Activated CD4-positive, alpha-beta memory T cell treated with anti-CD3 and anti-CD28 coated beads for 36 hours (primary cell): ENCODE data around the gene SMURF1. TPM values are rescaled to one million over a fixed set of nuclear protein-coding genes. Genes with fewer than 3 reads are reported as not detected.

Source experiments
- CTCF ChIA-PET: fragments of 350-600 bp; sonication (Branson Sonifier 250); formaldehyde crosslinking; loops from one replicate; lab custom pipeline; 2021; ENCODE audit warnings: antibody characterized with exemption, inconsistent platforms; lab: Charles Lee
- POLR2A ChIA-PET: fragments of 350-600 bp; sonication (Branson Sonifier 250); formaldehyde crosslinking; loops from one replicate; lab custom pipeline; 2021; ENCODE audit warnings: antibody characterized with exemption; lab: Charles Lee
- DNase-seq: peaks from one replicate; pipeline ENCODE4 v3.0.0-alpha.2; 2020
- H3K27ac Mint-ChIP-seq: one replicate; pipeline ENCODE4 v1.8.0; 2021; ENCODE audit warnings: mixed read lengths
- H3K27me3 Mint-ChIP-seq: one replicate; pipeline ENCODE4 v1.8.0; 2021; ENCODE audit warnings: mixed read lengths
- H3K36me3 Mint-ChIP-seq: one replicate; pipeline ENCODE4 v1.8.0; 2021; ENCODE audit warnings: mixed read lengths
- H3K4me1 Mint-ChIP-seq: one replicate; pipeline ENCODE4 v1.8.0; 2021; ENCODE audit warnings: low read depth, mixed read lengths
- H3K4me3 Mint-ChIP-seq: one replicate; pipeline ENCODE4 v1.8.0; 2021; ENCODE audit warnings: mild to moderate bottlenecking, mixed read lengths
- H3K9me3 Mint-ChIP-seq: one replicate; pipeline ENCODE4 v1.8.0; 2021; ENCODE audit warnings: mixed read lengths
- intact Hi-C: fragments of 100-400 bp; cut with micrococcal nuclease; formaldehyde crosslinking; loops from one replicate; pipeline ENCODE4 v1.15.1; 2023
- total RNA-seq, 2 experiments: library from RNA; stranded (reverse); gene quantifications; one replicate each; pipeline ENCODE4 v1.2.3, GENCODE V29; 2021

Gene SMURF1
- total RNA-seq, 2 experiments from 2014 or later, result 14.0 to 16.2 TPM

GRCh38 chr7:99002148-99002826 lies 141.6 kb downstream of the SMURF1 start:
- ChIA-PET CTCF (no interaction called here), POLR2A (no interaction called here)
- intact Hi-C loops, result no loop called here
- no peak for DNase-seq
- H3K27ac Mint-ChIP-seq, result peak overlapping the region; percentile 15
- no peaks in the 10 kb centered on the region for H3K9me3 Mint-ChIP-seq
- H3K27me3 Mint-ChIP-seq, result no peaks in the 10 kb centered on the region
- no peak overlapping the region for H3K4me3 Mint-ChIP-seq
- H3K36me3 Mint-ChIP-seq, result peaks cover 40% of the 10 kb centered on the region
- H3K4me1 Mint-ChIP-seq, result no peaks in the 10 kb centered on the region

- no peaks in the 10 kb centered on the region for H3K9me3 Mint-ChIP-seq
- ChIA-PET POLR2A (no interaction called here), CTCF (no interaction called here)
- DNase-seq, result no peak
- H3K27me3 Mint-ChIP-seq, result no peaks in the 10 kb centered on the region
- no peaks in the 10 kb centered on the region for H3K4me1 Mint-ChIP-seq
- H3K27ac Mint-ChIP-seq, result no peak overlapping the region
- intact Hi-C loops, result no loop called here
- H3K4me3 Mint-ChIP-seq, result no peak overlapping the region
- H3K36me3 Mint-ChIP-seq, result peaks cover 37% of the 10 kb centered on the region
Observed at GRCh38 chr7:99001482-99002147, 142.3 kb downstream of the SMURF1 start.

GRCh38 chr7:99000904-99001465 lies 142.9 kb downstream of the SMURF1 start:
- H3K27ac Mint-ChIP-seq, result no peak overlapping the region

GRCh38 chr7:99000196-99000903 lies 143.6 kb downstream of the SMURF1 start:
- Mint-ChIP-seq H3K36me3 (peaks cover 35% of the 10 kb centered on the region), H3K9me3 (no peaks in the 10 kb centered on the region), H3K27me3 (no peaks in the 10 kb centered on the region), H3K27ac (no peak overlapping the region), H3K4me3 (no peak overlapping the region), H3K4me1 (peaks cover 9% of the 10 kb centered on the region)
- DNase-seq, result no peak
- CTCF ChIA-PET, result no interaction called here
- intact Hi-C loops, result no loop called here
- POLR2A ChIA-PET, result no interaction called here

More at GRCh38 chr7:99000904-99001465, 142.9 kb downstream of the SMURF1 start:
- ChIA-PET CTCF (no interaction called here), POLR2A (no interaction called here)
- Mint-ChIP-seq H3K36me3 (peaks cover 35% of the 10 kb centered on the region), H3K4me3 (no peak overlapping the region), H3K4me1 (peaks cover 4% of the 10 kb centered on the region), H3K27me3 (no peaks in the 10 kb centered on the region), H3K9me3 (no peaks in the 10 kb centered on the region)
- intact Hi-C loops, result no loop called here
- no peak for DNase-seq

GRCh38 chr7:98998821-98999725 lies 144.8 kb downstream of the SMURF1 start:
- Mint-ChIP-seq H3K27me3 (no peaks in the 10 kb centered on the region), H3K9me3 (no peaks in the 10 kb centered on the region), H3K4me1 (peaks cover 9% of the 10 kb centered on the region), H3K4me3 (no peak overlapping the region), H3K27ac (no peak overlapping the region), H3K36me3 (peaks cover 37% of the 10 kb centered on the region)
- intact Hi-C loops, result no loop called here
- CTCF ChIA-PET, result no interaction called here
- no peak for DNase-seq
- POLR2A ChIA-PET, result no interaction called here

GRCh38 chr7:98997846-98998245 lies 146.1 kb downstream of the SMURF1 start:
- POLR2A ChIA-PET, result no interaction called here
- Mint-ChIP-seq H3K36me3 (peaks cover 34% of the 10 kb centered on the region), H3K4me3 (no peak overlapping the region), H3K27me3 (no peaks in the 10 kb centered on the region), H3K4me1 (peaks cover 9% of the 10 kb centered on the region), H3K27ac (no peak overlapping the region), H3K9me3 (no peaks in the 10 kb centered on the region)
- CTCF ChIA-PET, result interaction anchor here (0.8 kb wide), 1 partner anchor 67 kb away, joined by 4 read pairs; no protein-coding TSS in a partner anchor
- intact Hi-C loops, result no loop called here
- no peak for DNase-seq

- no peaks in the 10 kb centered on the region for H3K9me3 Mint-ChIP-seq
- intact Hi-C loops, result no loop called here
- H3K4me1 Mint-ChIP-seq, result peaks cover 9% of the 10 kb centered on the region
- ChIA-PET CTCF (no interaction called here), POLR2A (no interaction called here)
- no peaks in the 10 kb centered on the region for H3K27me3 Mint-ChIP-seq
- peak; percentile 31 for DNase-seq
- H3K27ac Mint-ChIP-seq, result peak overlapping the region; percentile 56
- H3K4me3 Mint-ChIP-seq, result no peak overlapping the region
- peaks cover 44% of the 10 kb centered on the region for H3K36me3 Mint-ChIP-seq
Observed at GRCh38 chr7:98996150-98996552, 147.8 kb downstream of the SMURF1 start.

- no peak overlapping the region for H3K4me3 Mint-ChIP-seq
- H3K27ac Mint-ChIP-seq, result peak overlapping the region; percentile 56
Observed at GRCh38 chr7:98995523-98996149, 148.3 kb downstream of the SMURF1 start.

GRCh38 chr7:98995111-98995510 lies 148.8 kb downstream of the SMURF1 start:
- intact Hi-C loops, result no loop called here
- POLR2A ChIA-PET, result no interaction called here
- Mint-ChIP-seq H3K27ac (no peak overlapping the region), H3K9me3 (no peaks in the 10 kb centered on the region), H3K27me3 (no peaks in the 10 kb centered on the region), H3K36me3 (peaks cover 46% of the 10 kb centered on the region), H3K4me3 (no peak overlapping the region), H3K4me1 (peaks cover 9% of the 10 kb centered on the region)
- CTCF ChIA-PET, result no interaction called here
- DNase-seq, result no peak

More at GRCh38 chr7:98995523-98996149, 148.3 kb downstream of the SMURF1 start:
- no peak for DNase-seq
- Mint-ChIP-seq H3K9me3 (no peaks in the 10 kb centered on the region), H3K27me3 (no peaks in the 10 kb centered on the region), H3K4me1 (peaks cover 9% of the 10 kb centered on the region), H3K36me3 (peaks cover 43% of the 10 kb centered on the region)
- CTCF ChIA-PET, result no interaction called here
- intact Hi-C loops, result no loop called here
- POLR2A ChIA-PET, result no interaction called here

- Mint-ChIP-seq H3K36me3 (peaks cover 46% of the 10 kb centered on the region), H3K27ac (no peak overlapping the region), H3K4me3 (no peak overlapping the region), H3K4me1 (peaks cover 9% of the 10 kb centered on the region), H3K9me3 (no peaks in the 10 kb centered on the region), H3K27me3 (no peaks in the 10 kb centered on the region)
- POLR2A ChIA-PET, result no interaction called here
- no peak for DNase-seq
- CTCF ChIA-PET, result no interaction called here
- intact Hi-C loops, result no loop called here
Observed at GRCh38 chr7:98994046-98994944, 149.6 kb downstream of the SMURF1 start.
